GM23338 (cell line): ENCODE data around the gene SGSH. TPM values are rescaled to one million over a fixed set of nuclear protein-coding genes. Genes with fewer than 3 reads are reported as not detected.

Experiments used
- ATAC-seq: fragments of 200-7000 bp; cut with Tn5 transposase; 3 replicates; pipeline ENCODE4 v1.9.1; 2020
- DNase-seq: peaks from one replicate; pipeline ENCODE4 v3.0.0-alpha.2; 2015; ENCODE audit warnings: low spot score
- H2AFZ ChIP-seq: fragments of 200-600 bp; sonication (generic); 2 replicates; pipeline ENCODE4 v1.8.0; 2016; ENCODE audit warnings: antibody characterized with exemption, mild to moderate bottlenecking, moderate library complexity
- H3F3A ChIP-seq: fragments of 200-600 bp; sonication (generic); replicated peaks from 2 replicates; pipeline ENCODE4 v1.8.0; 2017; ENCODE audit warnings: antibody characterized with exemption, mixed run types, low read depth
- H3K27ac ChIP-seq: fragments of 200-600 bp; sonication (generic); 2 replicates; pipeline ENCODE4 v1.6.1; 2016; ENCODE audit warnings: low read depth
- H3K27me3 ChIP-seq: fragments of 200-600 bp; sonication (generic); 2 replicates; pipeline ENCODE4 v1.8.0; 2016; ENCODE audit warnings: mild to moderate bottlenecking, mixed run types, moderate library complexity; ENCODE audit not compliant: insufficient read depth
- H3K36me3 ChIP-seq: fragments of 200-600 bp; sonication (generic); 2 replicates; pipeline ENCODE4 v1.8.0; 2016; ENCODE audit warnings: mild to moderate bottlenecking; ENCODE audit not compliant: insufficient read depth
- H3K4me1 ChIP-seq: fragments of 200-600 bp; sonication (generic); 2 replicates; pipeline ENCODE4 v1.8.0; 2016; ENCODE audit warnings: mild to moderate bottlenecking, moderate library complexity; ENCODE audit not compliant: insufficient read depth
- H3K4me2 ChIP-seq: fragments of 200-600 bp; sonication (generic); 2 replicates; pipeline ENCODE4 v1.7.1; 2017; ENCODE audit warnings: mixed run types
- H3K4me3 ChIP-seq: fragments of 200-600 bp; sonication (generic); 2 replicates; pipeline ENCODE4 v1.6.1; 2016; ENCODE audit warnings: mixed run types
- H3K79me2 ChIP-seq: fragments of 200-600 bp; sonication (generic); replicated peaks from 2 replicates; pipeline ENCODE4 v1.8.0; 2017; ENCODE audit warnings: mild to moderate bottlenecking; ENCODE audit not compliant: insufficient read depth
- H3K9me2 ChIP-seq: fragments of 200-600 bp; sonication (generic); 2 replicates; pipeline ENCODE4 v1.8.0; 2017; ENCODE audit not compliant: insufficient read depth
- H4K20me1 ChIP-seq: fragments of 200-600 bp; sonication (generic); replicated peaks from 2 replicates; pipeline ENCODE4 v1.8.0; 2017; ENCODE audit warnings: mild to moderate bottlenecking; ENCODE audit not compliant: insufficient read depth
- H3K27ac Mint-ChIP-seq: 2 replicates; pipeline ENCODE4 v1.8.0; 2020; ENCODE audit warnings: inconsistent platforms, mild to moderate bottlenecking, moderate library complexity, mixed read lengths
- H3K27me3 Mint-ChIP-seq: 3 replicates; pipeline ENCODE4 v1.8.0; 2022; ENCODE audit warnings: low read depth, mild to moderate bottlenecking, moderate library complexity, mixed read lengths, inconsistent platforms; ENCODE audit not compliant: insufficient read depth, poor library complexity
- H3K36me3 Mint-ChIP-seq: 3 replicates; pipeline ENCODE4 v1.8.0; 2021; ENCODE audit warnings: low read depth, mild to moderate bottlenecking, inconsistent platforms, moderate library complexity, mixed read lengths
- H3K4me1 Mint-ChIP-seq: 3 replicates; pipeline ENCODE4 v1.8.0; 2020; ENCODE audit warnings: mild to moderate bottlenecking, inconsistent platforms, mixed read lengths
- H3K4me3 Mint-ChIP-seq: 3 replicates; pipeline ENCODE4 v1.8.0; 2021; ENCODE audit warnings: moderate library complexity, mild to moderate bottlenecking, inconsistent platforms, mixed read lengths
- H3K9me3 Mint-ChIP-seq: 3 replicates; pipeline ENCODE4 v1.8.0; 2020; ENCODE audit warnings: moderate library complexity, mild to moderate bottlenecking, inconsistent platforms, mixed read lengths
- ETS1 ChIP-seq: IDR thresholded peaks from 2 replicates; pipeline ENCODE4 v1.6.1; 2016; ENCODE audit warnings: antibody characterized with exemption
- JUNB ChIP-seq: IDR thresholded peaks from one replicate; pipeline ENCODE4 v1.6.1; 2016; ENCODE audit warnings: antibody characterized with exemption; ENCODE audit not compliant: unreplicated experiment
- NANOG ChIP-seq: IDR thresholded peaks from 2 replicates; pipeline ENCODE4 v1.6.1; 2016; ENCODE audit warnings: antibody characterized with exemption, borderline replicate concordance
- POLR2AphosphoS5 ChIP-seq: IDR thresholded peaks from 2 replicates; pipeline ENCODE4 v1.6.1; 2016; ENCODE audit warnings: antibody characterized with exemption, low read depth
- STAT1 ChIP-seq: IDR thresholded peaks from one replicate; pipeline ENCODE4 v1.6.1; 2016; ENCODE audit warnings: antibody characterized with exemption; ENCODE audit not compliant: unreplicated experiment
- ZNF114 ChIP-seq: fragments of 250-450 bp; sonication (Bioruptor Pico); IDR thresholded peaks from 2 replicates; pipeline ENCODE4 v1.5.0; 2020; ENCODE audit warnings: mild to moderate bottlenecking, moderate library complexity
- polyA plus RNA-seq: library from polyadenylated mRNA; unstranded; fragments of >200 nt; fragmentation: Nextera tagmentation; extraction: Ambion mirVana; gene quantifications from 2 replicates; pipeline ENCODE4 v1.2.1, GENCODE V29; 2016
- total RNA-seq: library from RNA; depleted of rRNA; stranded (reverse); fragments of >200 nt; shearing (Covaris generic); gene quantifications from 2 replicates; pipeline ENCODE4 v1.2.3, GENCODE V29; 2014
- TF ChIP-seq, protein P1 (sequence below), 2 experiments: fragments of 200-600 bp in 1 of 2; sonication (generic) in 1 of 2; conservative IDR thresholded peaks; 2 replicates each; pipeline versions ENCODE4 v1.5.1 to v1.6.1; 2016 to 2017; ENCODE audit warnings: antibody characterized with exemption in 2 of 2, low read depth in 2 of 2, mild to moderate bottlenecking in 2 of 2, moderate library complexity in 1 of 2
- TF ChIP-seq, protein P2 (sequence below): IDR thresholded peaks from one replicate; pipeline ENCODE4 v1.6.1; 2018; ENCODE audit warnings: antibody characterized with exemption; ENCODE audit not compliant: unreplicated experiment

Gene SGSH
- total and polyA plus RNA-seq, 2 experiments from 2014 or later, result 9.6 to 17.5 TPM

- TF ChIP-seq ETS1 (no peak), POLR2AphosphoS5 (no peak), STAT1 (no peak)
These were observed 37.3 kb downstream of the SGSH start (continued) for GRCh38 chr17:80182845-80183223.

DNA sequence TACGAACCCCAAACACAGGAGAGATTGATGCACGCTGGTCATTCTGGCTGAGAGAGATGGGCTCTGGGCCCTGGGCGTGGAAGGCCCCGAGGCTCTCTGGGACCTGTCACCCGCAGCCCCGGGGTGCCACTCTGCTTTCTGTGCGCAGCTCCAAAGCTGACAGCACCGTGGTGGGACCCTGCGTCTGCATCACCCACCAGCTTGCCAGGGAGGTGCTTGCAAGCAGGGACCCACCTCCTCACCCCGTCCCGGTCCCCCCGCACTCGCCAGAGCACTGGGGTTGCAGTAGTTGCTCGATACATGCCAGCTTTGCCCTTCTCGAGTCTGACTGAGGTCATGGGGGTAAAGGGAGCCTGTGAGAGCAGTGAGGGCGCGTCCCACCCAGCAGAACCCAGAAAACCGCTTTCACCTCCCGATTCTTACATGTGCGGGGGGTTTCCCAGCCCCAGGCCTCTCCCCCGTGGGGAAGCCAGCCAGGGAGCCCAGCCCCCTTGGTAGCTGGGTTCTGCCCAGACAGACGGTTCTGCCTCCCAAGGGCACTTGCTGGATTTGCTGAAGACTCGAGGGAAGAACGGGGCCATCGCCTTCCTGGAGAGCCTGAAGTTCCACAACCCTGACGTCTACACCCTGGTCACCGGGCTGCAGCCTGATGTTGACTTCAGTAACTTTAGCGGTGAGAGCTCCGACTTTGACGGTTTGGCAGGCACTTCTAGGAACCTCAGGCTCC lies 37.9 kb downstream of the SGSH start:
- no peak overlapping the region for H3K4me3 Mint-ChIP-seq
- Histone ChIP-seq H3K9me2 (no peaks in the 10 kb centered on the region), H2AFZ (no peak overlapping the region), H3K36me3 (no peaks in the 10 kb centered on the region), H3K4me2 (no peak overlapping the region), H3F3A (no peaks in the 10 kb centered on the region), H3K4me1 (no peaks in the 10 kb centered on the region), H3K79me2 (no peaks in the 10 kb centered on the region), H4K20me1 (no peaks in the 10 kb centered on the region), H3K27me3 (no peaks in the 10 kb centered on the region), H3K4me3 (no peak overlapping the region), H3K27ac (no peak overlapping the region)
- H3K9me3 Mint-ChIP-seq, result no peaks in the 10 kb centered on the region
- ATAC-seq (no peak), DNase-seq (no peak)
- H3K27ac Mint-ChIP-seq, result no peak overlapping the region
- H3K27me3 Mint-ChIP-seq, result peaks cover 5% of the 10 kb centered on the region
- no peaks in the 10 kb centered on the region for H3K36me3 Mint-ChIP-seq
- TF ChIP-seq ZNF114 (CRISPR knock-in tag) (no peak), ETS1 (no peak), STAT1 (no peak), JUNB (no peak), NANOG (no peak)
- no peaks in the 10 kb centered on the region; the same call in 2 of the 3 replicates for H3K4me1 Mint-ChIP-seq

DNA sequence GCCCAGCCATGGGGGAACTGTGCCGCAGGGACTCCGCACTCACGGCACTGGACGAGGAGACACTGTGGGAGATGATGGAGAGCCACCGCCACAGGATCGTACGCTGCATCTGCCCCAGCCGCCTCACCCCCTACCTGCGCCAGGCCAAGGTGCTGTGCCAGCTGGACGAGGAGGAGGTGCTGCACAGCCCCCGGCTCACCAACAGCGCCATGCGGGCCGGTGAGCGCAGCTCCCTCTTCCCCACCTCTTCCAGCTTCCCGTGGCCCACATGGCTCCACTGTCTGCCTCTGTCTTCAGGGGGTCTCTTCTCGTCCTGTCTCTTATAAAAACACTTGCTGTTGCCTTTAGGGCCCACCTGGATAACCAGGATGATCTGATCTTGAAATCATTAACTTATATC lies 38.7 kb downstream of the SGSH start:
- no peaks in the 10 kb centered on the region for H3K79me2 ChIP-seq
- DNase-seq (no peak), ATAC-seq (no peak)
- no peak overlapping the region for H3K4me3 Mint-ChIP-seq
- no peaks in the 10 kb centered on the region for H3K4me1 ChIP-seq
- H3K36me3 Mint-ChIP-seq, result no peaks in the 10 kb centered on the region
- H3K4me2 ChIP-seq, result no peak overlapping the region
- H3K4me1 Mint-ChIP-seq, result no peaks in the 10 kb centered on the region; the same call in 2 of the 3 replicates
- H2AFZ ChIP-seq, result no peak overlapping the region
- no peaks in the 10 kb centered on the region for H4K20me1 ChIP-seq
- H3K27me3 Mint-ChIP-seq, result peaks cover 5% of the 10 kb centered on the region
- H3K27me3 ChIP-seq, result no peaks in the 10 kb centered on the region
- H3K27ac ChIP-seq, result no peak overlapping the region
- no peaks in the 10 kb centered on the region for H3K9me2 ChIP-seq
- H3K9me3 Mint-ChIP-seq, result no peaks in the 10 kb centered on the region
- H3F3A ChIP-seq, result no peaks in the 10 kb centered on the region
- no peak overlapping the region for H3K4me3 ChIP-seq
- no peaks in the 10 kb centered on the region for H3K36me3 ChIP-seq
- no peak overlapping the region for H3K27ac Mint-ChIP-seq
- TF ChIP-seq, protein P1, sequence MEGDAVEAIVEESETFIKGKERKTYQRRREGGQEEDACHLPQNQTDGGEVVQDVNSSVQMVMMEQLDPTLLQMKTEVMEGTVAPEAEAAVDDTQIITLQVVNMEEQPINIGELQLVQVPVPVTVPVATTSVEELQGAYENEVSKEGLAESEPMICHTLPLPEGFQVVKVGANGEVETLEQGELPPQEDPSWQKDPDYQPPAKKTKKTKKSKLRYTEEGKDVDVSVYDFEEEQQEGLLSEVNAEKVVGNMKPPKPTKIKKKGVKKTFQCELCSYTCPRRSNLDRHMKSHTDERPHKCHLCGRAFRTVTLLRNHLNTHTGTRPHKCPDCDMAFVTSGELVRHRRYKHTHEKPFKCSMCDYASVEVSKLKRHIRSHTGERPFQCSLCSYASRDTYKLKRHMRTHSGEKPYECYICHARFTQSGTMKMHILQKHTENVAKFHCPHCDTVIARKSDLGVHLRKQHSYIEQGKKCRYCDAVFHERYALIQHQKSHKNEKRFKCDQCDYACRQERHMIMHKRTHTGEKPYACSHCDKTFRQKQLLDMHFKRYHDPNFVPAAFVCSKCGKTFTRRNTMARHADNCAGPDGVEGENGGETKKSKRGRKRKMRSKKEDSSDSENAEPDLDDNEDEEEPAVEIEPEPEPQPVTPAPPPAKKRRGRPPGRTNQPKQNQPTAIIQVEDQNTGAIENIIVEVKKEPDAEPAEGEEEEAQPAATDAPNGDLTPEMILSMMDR (conservative IDR thresholded peaks at IDR 0.05; ENCODE audit: low read depth in 2 of 2), result no peak
- TF ChIP-seq, protein P2, sequence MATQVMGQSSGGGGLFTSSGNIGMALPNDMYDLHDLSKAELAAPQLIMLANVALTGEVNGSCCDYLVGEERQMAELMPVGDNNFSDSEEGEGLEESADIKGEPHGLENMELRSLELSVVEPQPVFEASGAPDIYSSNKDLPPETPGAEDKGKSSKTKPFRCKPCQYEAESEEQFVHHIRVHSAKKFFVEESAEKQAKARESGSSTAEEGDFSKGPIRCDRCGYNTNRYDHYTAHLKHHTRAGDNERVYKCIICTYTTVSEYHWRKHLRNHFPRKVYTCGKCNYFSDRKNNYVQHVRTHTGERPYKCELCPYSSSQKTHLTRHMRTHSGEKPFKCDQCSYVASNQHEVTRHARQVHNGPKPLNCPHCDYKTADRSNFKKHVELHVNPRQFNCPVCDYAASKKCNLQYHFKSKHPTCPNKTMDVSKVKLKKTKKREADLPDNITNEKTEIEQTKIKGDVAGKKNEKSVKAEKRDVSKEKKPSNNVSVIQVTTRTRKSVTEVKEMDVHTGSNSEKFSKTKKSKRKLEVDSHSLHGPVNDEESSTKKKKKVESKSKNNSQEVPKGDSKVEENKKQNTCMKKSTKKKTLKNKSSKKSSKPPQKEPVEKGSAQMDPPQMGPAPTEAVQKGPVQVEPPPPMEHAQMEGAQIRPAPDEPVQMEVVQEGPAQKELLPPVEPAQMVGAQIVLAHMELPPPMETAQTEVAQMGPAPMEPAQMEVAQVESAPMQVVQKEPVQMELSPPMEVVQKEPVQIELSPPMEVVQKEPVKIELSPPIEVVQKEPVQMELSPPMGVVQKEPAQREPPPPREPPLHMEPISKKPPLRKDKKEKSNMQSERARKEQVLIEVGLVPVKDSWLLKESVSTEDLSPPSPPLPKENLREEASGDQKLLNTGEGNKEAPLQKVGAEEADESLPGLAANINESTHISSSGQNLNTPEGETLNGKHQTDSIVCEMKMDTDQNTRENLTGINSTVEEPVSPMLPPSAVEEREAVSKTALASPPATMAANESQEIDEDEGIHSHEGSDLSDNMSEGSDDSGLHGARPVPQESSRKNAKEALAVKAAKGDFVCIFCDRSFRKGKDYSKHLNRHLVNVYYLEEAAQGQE, result no peak
- TF ChIP-seq ETS1, result no peak
- TF ChIP-seq POLR2AphosphoS5, result no peak
